BE2C (cell line): ENCODE measurements around the gene RNF151. TPM values are rescaled to one million over a fixed set of nuclear protein-coding genes. Genes with fewer than 3 reads are reported as not detected.
"Not testable (repeated sequence)": the region's sequence is repeated elsewhere in the genome, so short reads cannot be mapped to it uniquely, and the experiment has no call there.

Experiments
- DNase-seq: peaks from one replicate; pipeline ENCODE4 v3.0.0-alpha.2; 2020
- H3K27me3 ChIP-seq: fragments of 250-450 bp; sonication (Bioruptor Pico); 2 replicates; pipeline ENCODE4 v1.5.1; 2020; ENCODE audit warnings: mild to moderate bottlenecking
- H3K36me3 ChIP-seq: fragments of 250-450 bp; sonication (Bioruptor Pico); 2 replicates; pipeline ENCODE4 v1.5.1; 2020; ENCODE audit warnings: mild to moderate bottlenecking
- H3K4me1 ChIP-seq: fragments of 250-450 bp; sonication (Bioruptor Pico); 2 replicates; pipeline ENCODE4 v1.5.1; 2020
- H3K4me3 ChIP-seq: 2 replicates; pipeline ENCODE4 v1.5.1; 2011; ENCODE audit warnings: low read depth, low read length
- H3K9me3 ChIP-seq: fragments of 250-450 bp; sonication (Bioruptor Pico); 2 replicates; pipeline ENCODE4 v1.5.1; 2020
- CTCF ChIP-seq: IDR thresholded peaks from 2 replicates; pipeline ENCODE4 v1.5.1; 2012; ENCODE audit warnings: mild to moderate bottlenecking, low read depth, low read length
- polyA plus RNA-seq: library from polyadenylated mRNA; unstranded; fragments of >200 nt; gene quantifications from one replicate; pipeline ENCODE4 v1.2.1, GENCODE V29; 2012; ENCODE audit warnings: low read depth, missing spikeins; ENCODE audit not compliant: insufficient read length, insufficient read depth

The RNF151 gene
- polyA plus RNA-seq: not detected

GRCh38 chr16:1966460-1966859 lies at the start of gene RNF151:
Gene RNF151, plus strand, starts transcription at chr16:1966856. Its CDS starts 26 bp downstream, at chr16:1966882.
- H3K36me3 ChIP-seq: peaks cover 29% of the 10 kb centered on the region

DNA sequence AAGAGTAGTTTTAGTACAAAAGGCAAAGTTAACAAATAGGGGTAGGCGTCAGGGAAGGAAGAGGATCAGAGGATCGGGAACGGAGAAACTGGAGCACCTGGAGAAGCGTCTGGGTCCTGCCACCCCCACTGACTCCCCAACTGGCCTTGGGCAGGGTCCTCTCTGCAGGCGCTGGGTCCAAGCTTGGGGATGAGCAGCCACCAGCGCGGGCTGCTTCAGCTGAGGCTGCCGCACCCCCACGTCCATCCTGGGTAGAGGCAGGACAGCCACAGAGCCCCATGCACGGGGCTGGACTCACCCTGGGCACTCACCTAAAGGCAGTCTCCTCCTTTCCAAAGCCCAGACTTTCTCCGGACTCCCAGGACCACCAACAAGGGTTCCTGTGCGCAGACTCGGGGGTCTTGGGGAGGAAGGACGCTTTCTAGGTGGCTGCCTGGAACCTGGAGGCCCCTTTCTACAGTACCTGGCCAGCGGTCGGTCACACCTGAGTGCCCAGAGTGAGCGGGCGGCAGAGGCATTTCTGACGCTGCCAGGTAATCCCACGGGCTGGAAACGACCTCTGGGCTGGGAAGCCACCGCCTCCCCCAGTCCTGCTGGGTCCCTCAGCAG lies 49.5 kb upstream of the RNF151 start:
- H3K4me3 ChIP-seq: no peak overlapping the region
- no peaks in the 10 kb centered on the region for H3K4me1 ChIP-seq
- no peaks in the 10 kb centered on the region for H3K36me3 ChIP-seq
- peaks cover 56% of the 10 kb centered on the region for H3K27me3 ChIP-seq
- H3K9me3 ChIP-seq: no peaks in the 10 kb centered on the region
- TF ChIP-seq CTCF: no peak
- no peak for DNase-seq

More at GRCh38 chr16:1966460-1966859, at the start of gene RNF151:
- DNase-seq: no peak
- H3K27me3 ChIP-seq: no peaks in the 10 kb centered on the region
- TF ChIP-seq CTCF: no peak
- H3K4me1 ChIP-seq: no peaks in the 10 kb centered on the region
- no peaks in the 10 kb centered on the region for H3K9me3 ChIP-seq
- H3K4me3 ChIP-seq: peak within 1 kb of the TSS; percentile 94

- Histone ChIP-seq H3K4me3 (no peak overlapping the region), H3K9me3 (no peaks in the 10 kb centered on the region; the same call in 1 of the 2 replicates), H3K4me1 (no peaks in the 10 kb centered on the region), H3K27me3 (peaks cover 57% of the 10 kb centered on the region), H3K36me3 (no peaks in the 10 kb centered on the region)
- DNase-seq: no peak
- TF ChIP-seq CTCF: no peak
These were observed 48.8 kb upstream of the RNF151 start for GRCh38 chr16:1917665-1918350.

DNA sequence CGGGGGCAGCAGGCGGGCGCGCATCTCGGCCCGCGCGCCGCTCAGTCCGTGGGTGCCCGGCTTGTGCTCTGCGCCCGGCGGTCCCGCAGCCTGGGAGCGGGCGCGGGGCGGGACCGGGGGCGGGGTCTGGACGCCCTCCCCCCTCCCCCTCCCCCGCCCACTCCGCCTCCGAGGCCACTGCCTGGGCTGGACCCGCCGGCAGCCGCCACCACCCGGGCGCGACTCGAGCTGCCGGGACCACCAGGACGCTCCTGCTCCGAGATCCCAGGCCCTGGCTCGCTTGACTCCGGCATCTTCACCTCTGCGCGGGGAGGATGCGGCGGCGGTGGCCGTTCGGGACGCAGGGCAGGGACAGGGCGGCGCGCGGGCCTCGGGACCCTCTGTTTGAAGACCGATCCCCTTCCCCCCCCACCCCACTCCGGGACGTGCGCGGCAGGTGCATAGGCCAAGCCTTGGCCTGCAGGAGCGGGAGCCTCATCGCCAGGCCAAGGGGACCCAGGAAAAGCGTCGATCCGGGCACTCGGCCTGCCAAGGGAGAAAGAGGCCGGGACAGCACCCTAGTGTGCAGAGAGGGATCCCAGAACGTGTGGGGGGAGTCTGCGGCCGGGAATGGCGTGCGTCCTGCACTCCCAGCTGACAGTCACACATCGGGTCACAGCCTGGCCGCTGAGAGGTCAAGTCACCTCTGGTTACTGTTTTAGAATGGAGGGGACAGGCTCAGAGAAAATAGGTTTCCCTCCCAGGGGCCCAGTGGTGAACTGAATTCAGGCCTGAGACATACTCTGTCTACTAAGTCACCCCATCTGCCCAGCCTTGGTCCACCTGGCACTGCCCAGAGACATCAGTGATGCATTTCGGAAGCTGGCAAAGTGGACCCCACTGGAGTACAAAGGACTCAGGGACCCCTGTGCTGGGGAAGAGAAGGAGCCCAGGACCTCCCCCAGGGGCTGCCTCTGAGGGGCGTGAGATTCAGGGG lies 48.0 kb upstream of the RNF151 start, which contains the start of gene HS3ST6:
HS3ST6 (minus strand) TSS at position 65 of the 976 bp plus-strand sequence. CDS start 92 bp downstream, outside the sequence.
- DNase-seq: no peak
- Histone ChIP-seq H3K4me1 (no peaks in the 10 kb centered on the region), H3K27me3 (peaks cover 59% of the 10 kb centered on the region), H3K36me3 (no peaks in the 10 kb centered on the region), H3K9me3 (no peaks in the 10 kb centered on the region; the same call in 1 of the 2 replicates), H3K4me3 (no peak within 1 kb of the TSS)
- TF ChIP-seq CTCF: no peak

DNA sequence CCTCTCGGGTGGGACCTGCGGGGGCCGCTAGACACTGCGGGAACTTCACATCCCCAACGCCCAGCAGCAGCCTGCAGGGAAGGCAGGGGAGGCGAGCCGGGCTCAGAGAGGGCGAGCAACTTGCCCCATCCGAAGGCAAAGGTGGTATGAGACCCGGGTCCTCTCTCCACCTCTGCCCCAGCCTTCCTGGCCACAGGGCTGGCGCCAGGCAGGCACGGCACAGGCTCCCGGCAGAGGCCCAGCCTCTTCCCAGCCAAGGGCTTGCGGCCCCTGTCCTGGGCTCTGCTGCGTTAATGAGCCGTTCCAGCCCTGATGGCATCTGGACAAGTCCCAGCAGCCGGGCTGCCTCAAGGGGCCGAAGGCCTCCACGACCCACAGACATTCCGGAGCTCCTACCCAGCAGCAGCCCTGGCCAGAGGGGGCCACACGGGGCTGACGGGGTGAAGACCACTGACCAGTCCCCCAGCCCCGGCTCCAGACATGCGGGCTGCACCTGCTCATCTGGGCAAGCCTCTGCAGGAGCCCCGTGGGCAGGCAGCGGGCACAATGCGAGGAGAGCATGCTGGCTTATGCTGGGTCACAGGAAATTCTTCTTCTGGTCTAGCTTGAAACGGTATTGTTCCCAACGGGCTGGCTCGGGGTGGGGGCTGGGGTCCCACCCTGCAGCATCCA lies 47.2 kb upstream of the RNF151 start:
- no peak for TF ChIP-seq CTCF
- no peaks in the 10 kb centered on the region for H3K36me3 ChIP-seq
- H3K4me3 ChIP-seq: no peak overlapping the region
- DNase-seq: peak; percentile 57
- H3K4me1 ChIP-seq: no peaks in the 10 kb centered on the region
- peaks cover 59% of the 10 kb centered on the region for H3K27me3 ChIP-seq
- no peaks in the 10 kb centered on the region; the same call in 1 of the 2 replicates for H3K9me3 ChIP-seq

DNA sequence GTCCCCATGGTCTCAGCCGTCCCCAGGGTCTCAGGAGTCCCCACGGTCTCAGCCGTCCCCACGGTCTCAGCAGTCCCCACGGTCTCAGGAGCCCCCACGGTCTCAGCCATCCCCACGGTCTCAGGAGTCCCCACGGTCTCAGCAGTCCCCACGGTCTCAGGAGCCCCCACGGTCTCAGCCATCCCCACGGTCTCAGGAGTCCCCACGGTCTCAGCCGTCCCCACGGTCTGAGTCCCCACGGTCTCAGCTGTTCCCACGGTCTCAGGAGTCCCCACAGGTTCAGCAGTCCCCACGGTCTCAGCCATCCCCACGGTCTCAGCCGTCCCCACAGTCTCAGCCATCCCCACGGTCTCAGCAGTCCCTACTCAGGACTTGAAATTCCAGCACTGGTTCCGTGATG lies 46.5 kb upstream of the RNF151 start:
- H3K36me3 ChIP-seq, H3K4me3 ChIP-seq, DNase-seq, H3K9me3 ChIP-seq, H3K4me1 ChIP-seq: not testable (repeated sequence)
- H3K27me3 ChIP-seq: peaks cover 59% of the 10 kb centered on the region
